Naive thymus-derived CD8-positive, alpha-beta T cell (primary cell): ENCODE data around the gene PALD1. TPM values are rescaled to one million over a fixed set of nuclear protein-coding genes. Genes with fewer than 3 reads are reported as not detected.

Source experiments
- ATAC-seq, 2 donors: fragments of 150-1000 bp; cut with Tn5 transposase in 1 of 2; sonication (Bioruptor Pico), chemical (Tn5 transposase) in 1 of 2; 1 replicate in 1 of 2; 2 replicates in 1 of 2; pipeline ENCODE4 v1.10.0; 2021; ENCODE audit warnings: mild to moderate bottlenecking in 2 of 2, moderate library complexity in 2 of 2
- POLR2A ChIA-PET: fragments of 350-600 bp; sonication (Branson Sonifier 250); formaldehyde crosslinking; loops from one replicate; lab custom pipeline; 2021; ENCODE audit warnings: antibody characterized with exemption; lab: Charles Lee
- DNase-seq, 10 donors: peaks; one replicate each; pipeline versions ENCODE4 v3.0.0 to v3.0.0-alpha.2; 2020 to 2022
- H3K27ac Mint-ChIP-seq, 10 donors: one replicate each; pipeline ENCODE4 v1.8.0; 2020 to 2022; ENCODE audit warnings: mild to moderate bottlenecking in 10 of 10, mixed read lengths in 10 of 10, moderate library complexity in 4 of 10, inconsistent platforms in 1 of 10
- H3K27me3 Mint-ChIP-seq, 5 donors: one replicate each; pipeline ENCODE4 v1.8.0; 2021 to 2022; ENCODE audit warnings: mixed read lengths in 5 of 5
- H3K36me3 Mint-ChIP-seq, 3 donors: one replicate each; pipeline ENCODE4 v1.8.0; 2020 to 2022; ENCODE audit warnings: mixed read lengths in 3 of 3, mild to moderate bottlenecking in 2 of 3, inconsistent platforms in 1 of 3
- H3K4me1 Mint-ChIP-seq, 4 donors: one replicate each; pipeline ENCODE4 v1.8.0; 2021 to 2022; ENCODE audit warnings: mixed read lengths in 4 of 4
- H3K4me3 Mint-ChIP-seq, 10 donors: one replicate each; pipeline ENCODE4 v1.8.0; 2020 to 2022; ENCODE audit warnings: mild to moderate bottlenecking in 10 of 10, mixed read lengths in 10 of 10, moderate library complexity in 6 of 10, inconsistent platforms in 1 of 10
- H3K9me3 Mint-ChIP-seq, 9 donors: one replicate each; pipeline ENCODE4 v1.8.0; 2020 to 2022; ENCODE audit warnings: mixed read lengths in 9 of 9, mild to moderate bottlenecking in 3 of 9, inconsistent platforms in 1 of 9, moderate library complexity in 1 of 9
- polyA plus RNA-seq, 3 donors: library from polyadenylated mRNA; unstranded; fragments of 300-500 nt; fragmentation: Illumina TruSeq; gene quantifications; one replicate each; pipeline ENCODE4 v1.2.3, GENCODE V29; 2021
- total RNA-seq, 8 experiments: library from RNA in 2 of 8; stranded (reverse) in 2 of 8; gene quantifications; one replicate each; pipeline ENCODE4 v1.2.3 and lab custom pipeline; 2021 to 2026

Gene PALD1
- total and polyA plus RNA-seq, 5 experiments from 2014 or later, result 0.27 TPM; not detected in 4

DNA sequence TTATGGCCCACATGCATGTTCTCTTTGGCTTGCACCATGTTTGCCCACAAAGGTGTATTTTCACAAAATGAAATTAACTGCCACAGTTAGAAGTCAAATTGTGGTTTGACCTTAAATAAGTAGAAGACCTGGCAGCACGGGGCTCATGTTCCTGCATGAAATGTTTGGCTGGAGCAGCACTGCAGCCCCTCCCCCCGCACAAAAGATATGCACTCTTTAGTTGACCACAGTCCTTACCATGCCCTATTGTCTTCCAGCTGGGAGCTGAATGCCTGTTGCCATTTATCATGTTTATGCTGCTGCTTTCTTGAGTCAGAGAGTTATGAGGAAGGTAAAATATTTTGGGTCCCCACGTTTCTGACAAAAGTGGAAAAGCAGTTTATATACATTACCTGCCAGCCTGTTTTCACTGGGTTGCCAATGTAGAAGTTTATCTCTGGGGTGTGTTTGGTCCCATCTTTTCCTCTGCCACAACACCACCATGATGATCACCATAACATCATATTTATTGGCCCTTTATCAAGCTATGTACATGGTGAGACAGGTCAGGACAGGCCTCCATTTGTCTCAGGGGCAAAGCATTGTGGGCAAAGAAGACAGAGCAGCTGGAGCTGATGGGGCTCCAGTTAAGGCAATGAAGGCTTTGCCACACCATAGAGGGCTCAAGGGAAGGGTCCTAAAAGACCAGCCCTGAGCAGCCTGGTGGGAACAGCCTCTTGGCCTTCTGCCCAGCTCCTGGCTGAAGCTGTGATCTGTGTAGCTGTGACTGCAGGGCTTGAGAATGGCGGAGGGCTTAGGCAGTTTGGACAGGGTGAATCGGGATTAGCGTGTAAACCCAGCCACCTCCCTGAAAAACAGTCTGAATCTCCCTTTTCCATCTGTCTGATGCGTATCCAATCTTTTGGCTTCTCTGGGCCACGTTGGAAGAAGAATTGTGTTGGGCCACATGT is 118.6 kb downstream of the PALD1 start:
- H3K9me3 Mint-ChIP-seq, result no peaks in the 10 kb centered on the region
- ATAC-seq (no peak), DNase-seq (no peak)
- peaks cover 31 to 88% (median 78%) of the 10 kb centered on the region in 4 donors for H3K4me1 Mint-ChIP-seq
- peaks cover 5 to 49% (median 28%) of the 10 kb centered on the region in 3 donors for H3K36me3 Mint-ChIP-seq
- no peaks in the 10 kb centered on the region for H3K27me3 Mint-ChIP-seq
- peak overlapping the region in 8 of 10 donors; percentile 11 to 68 (median 46) for H3K27ac Mint-ChIP-seq
- POLR2A ChIA-PET, result interaction anchor here (0.6 to 1.0 kb wide), 2 partner anchors 12 to 25 kb away, joined by 4 to 8 read pairs; no protein-coding TSS in a partner anchor
- H3K4me3 Mint-ChIP-seq, result peak overlapping the region in 3 of 10 donors; percentile 18 to 60 (median 30)

DNA sequence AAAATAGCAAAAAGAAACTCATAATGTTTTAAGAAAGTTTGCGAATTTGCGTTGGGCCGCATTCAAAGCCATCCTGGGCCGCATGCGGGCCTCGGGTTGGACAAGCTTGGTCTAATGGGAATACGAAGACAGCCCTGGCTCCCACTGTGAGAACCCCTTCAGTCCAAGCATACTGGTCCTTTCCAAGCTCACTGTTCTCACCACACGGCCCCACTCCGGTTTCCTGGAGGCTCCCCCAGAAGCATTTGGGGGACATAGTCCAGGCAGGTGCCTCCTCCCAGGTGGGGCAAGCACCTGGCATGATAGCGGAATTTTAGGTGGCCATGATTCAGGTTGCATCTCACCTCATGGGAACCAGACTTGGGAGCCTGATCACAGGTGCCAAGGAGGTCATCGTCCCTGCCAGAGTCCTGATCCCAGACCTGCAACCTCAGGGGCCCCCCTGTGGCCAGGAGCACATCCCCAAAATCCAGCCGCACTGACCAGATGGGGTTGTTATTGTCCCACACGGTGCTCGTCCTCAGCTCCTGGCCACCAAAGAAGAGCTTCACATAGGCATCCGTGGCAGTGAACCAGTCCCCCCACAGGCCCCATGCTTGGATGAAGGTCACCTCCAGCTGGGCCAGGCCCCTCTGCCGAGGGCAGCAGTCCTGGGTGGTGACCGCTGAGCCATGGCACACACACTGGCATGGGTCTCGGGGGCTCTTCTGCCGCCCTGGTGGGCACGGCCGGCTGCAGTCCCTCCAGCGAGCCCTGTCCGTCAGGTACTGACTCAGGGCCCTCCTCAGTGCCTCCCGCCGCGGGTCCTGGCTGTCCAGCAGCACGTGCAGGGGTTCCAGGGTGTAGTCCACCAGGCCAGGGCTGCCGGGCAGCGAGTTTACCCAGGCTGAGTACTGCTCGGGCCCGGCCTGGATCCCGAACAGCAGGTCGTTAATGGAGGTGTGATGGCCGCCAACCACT is 119.6 kb downstream of the PALD1 start:
- Mint-ChIP-seq H3K27ac (peak overlapping the region in 5 of 10 donors; percentile 44 to 89 (median 59)), H3K36me3 (peaks cover 5 to 49% (median 29%) of the 10 kb centered on the region in 3 donors), H3K27me3 (no peaks in the 10 kb centered on the region), H3K4me3 (peak overlapping the region in 6 of 10 donors; percentile 15 to 60 (median 41)), H3K4me1 (peaks cover 34 to 88% (median 79%) of the 10 kb centered on the region in 4 donors), H3K9me3 (no peaks in the 10 kb centered on the region)
- DNase-seq, result no peak
- POLR2A ChIA-PET, result interaction anchor here (1.7 kb wide), 1 partner anchor 20 kb away, joined by 4 read pairs; no protein-coding TSS in a partner anchor
- ATAC-seq, result no peak

DNA sequence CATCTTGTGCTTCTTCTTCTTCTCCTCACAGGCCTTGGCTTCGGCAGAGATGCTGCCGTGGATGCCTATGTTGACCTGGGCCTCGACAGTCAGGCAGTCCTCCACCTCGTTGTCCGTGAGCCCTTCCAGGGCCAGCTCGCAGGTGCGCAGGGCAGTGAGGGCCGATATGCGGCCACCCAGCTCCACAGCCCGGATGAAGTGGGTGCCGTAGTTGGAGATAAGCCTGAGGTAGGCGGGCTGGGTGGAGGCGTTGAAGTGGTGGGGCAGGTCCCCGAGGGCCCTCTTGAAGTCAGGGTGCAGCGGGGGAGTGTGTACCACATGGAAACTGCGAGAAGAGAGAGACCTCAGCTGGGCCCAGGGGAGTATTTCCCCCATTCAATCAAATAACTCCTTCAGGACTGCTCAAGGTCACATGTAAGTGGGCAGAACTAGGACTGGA is 120.3 kb downstream of the PALD1 start:
- no peaks in the 10 kb centered on the region for H3K27me3 Mint-ChIP-seq
- no peak for ATAC-seq
- POLR2A ChIA-PET, result interaction anchor here (0.6 to 1.7 kb wide), 2 partner anchors 20 to 1864 kb away, joined by 4 to 5 read pairs; no protein-coding TSS in a partner anchor
- peak overlapping the region in 7 of 10 donors; percentile 59 to 89 (median 73) for H3K27ac Mint-ChIP-seq
- peak overlapping the region; percentile 10 to 99 (median 44) for H3K4me3 Mint-ChIP-seq
- H3K4me1 Mint-ChIP-seq, result peaks cover 38 to 88% (median 84%) of the 10 kb centered on the region in 4 donors
- peaks cover 5 to 49% (median 29%) of the 10 kb centered on the region in 3 donors for H3K36me3 Mint-ChIP-seq
- H3K9me3 Mint-ChIP-seq, result no peaks in the 10 kb centered on the region
- DNase-seq, result no peak

DNA sequence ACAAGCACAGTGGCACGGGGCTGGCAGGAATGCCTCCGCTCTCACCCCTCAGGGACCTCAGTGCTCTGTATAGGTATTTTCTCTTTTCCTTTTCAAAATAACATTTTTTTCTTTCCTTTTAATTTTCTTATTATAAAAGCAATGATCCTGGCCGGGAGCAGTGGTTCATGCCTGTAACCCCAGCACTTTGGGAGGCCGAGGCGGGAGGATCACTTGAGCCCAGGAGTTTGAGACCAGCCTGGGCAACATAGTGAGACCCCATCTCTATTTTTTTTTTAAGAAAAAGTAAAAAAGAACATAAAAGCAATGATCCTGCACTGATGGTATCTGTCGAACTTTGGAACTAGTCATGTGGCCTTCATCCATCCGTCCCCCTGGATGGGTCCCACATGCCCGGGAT is 120.8 kb downstream of the PALD1 start:
- Mint-ChIP-seq H3K36me3 (peaks cover 5 to 49% (median 29%) of the 10 kb centered on the region in 3 donors), H3K27ac (peak overlapping the region in 6 of 10 donors; percentile 26 to 96 (median 73)), H3K4me1 (peaks cover 40 to 91% (median 84%) of the 10 kb centered on the region in 4 donors), H3K4me3 (peak overlapping the region in 8 of 10 donors; percentile 50 to 100 (median 94)), H3K9me3 (no peaks in the 10 kb centered on the region), H3K27me3 (no peaks in the 10 kb centered on the region)
- DNase-seq (no peak), ATAC-seq (no peak)
- POLR2A ChIA-PET, result interaction anchor here (0.6 to 1.7 kb wide), 2 partner anchors 21 to 1864 kb away, joined by 4 to 5 read pairs; no protein-coding TSS in a partner anchor

DNA sequence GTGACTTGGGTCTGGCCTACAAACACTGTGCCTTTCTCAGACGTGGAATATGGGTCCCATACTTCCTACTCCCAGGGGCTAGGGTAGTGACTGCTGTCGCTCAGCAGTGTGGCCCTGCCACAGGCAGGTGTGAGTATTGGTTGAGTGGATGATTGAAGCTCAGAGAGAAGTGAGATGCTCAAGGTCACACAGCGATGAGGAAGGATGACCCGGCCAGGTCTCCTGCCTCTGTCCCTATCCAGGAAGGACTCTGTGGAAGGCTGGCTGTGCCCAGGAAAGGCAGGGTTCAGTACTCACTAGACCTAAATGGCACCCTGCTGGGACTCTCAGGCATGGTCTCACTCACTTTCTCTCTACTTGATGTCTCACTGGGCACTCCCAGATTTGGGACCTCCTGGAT is 121.2 kb downstream of the PALD1 start:
- DNase-seq (no peak), ATAC-seq (no peak)
- POLR2A ChIA-PET, result interaction anchor here (1.7 kb wide), 1 partner anchor 21 kb away, joined by 4 read pairs; no protein-coding TSS in a partner anchor
- Mint-ChIP-seq H3K36me3 (peaks cover 5 to 49% (median 29%) of the 10 kb centered on the region in 3 donors), H3K4me1 (peaks cover 39 to 87% (median 82%) of the 10 kb centered on the region in 4 donors), H3K4me3 (peak overlapping the region; percentile 50 to 100 (median 94)), H3K9me3 (no peaks in the 10 kb centered on the region), H3K27ac (peak overlapping the region in 7 of 10 donors; percentile 26 to 96 (median 69)), H3K27me3 (no peaks in the 10 kb centered on the region)

DNA sequence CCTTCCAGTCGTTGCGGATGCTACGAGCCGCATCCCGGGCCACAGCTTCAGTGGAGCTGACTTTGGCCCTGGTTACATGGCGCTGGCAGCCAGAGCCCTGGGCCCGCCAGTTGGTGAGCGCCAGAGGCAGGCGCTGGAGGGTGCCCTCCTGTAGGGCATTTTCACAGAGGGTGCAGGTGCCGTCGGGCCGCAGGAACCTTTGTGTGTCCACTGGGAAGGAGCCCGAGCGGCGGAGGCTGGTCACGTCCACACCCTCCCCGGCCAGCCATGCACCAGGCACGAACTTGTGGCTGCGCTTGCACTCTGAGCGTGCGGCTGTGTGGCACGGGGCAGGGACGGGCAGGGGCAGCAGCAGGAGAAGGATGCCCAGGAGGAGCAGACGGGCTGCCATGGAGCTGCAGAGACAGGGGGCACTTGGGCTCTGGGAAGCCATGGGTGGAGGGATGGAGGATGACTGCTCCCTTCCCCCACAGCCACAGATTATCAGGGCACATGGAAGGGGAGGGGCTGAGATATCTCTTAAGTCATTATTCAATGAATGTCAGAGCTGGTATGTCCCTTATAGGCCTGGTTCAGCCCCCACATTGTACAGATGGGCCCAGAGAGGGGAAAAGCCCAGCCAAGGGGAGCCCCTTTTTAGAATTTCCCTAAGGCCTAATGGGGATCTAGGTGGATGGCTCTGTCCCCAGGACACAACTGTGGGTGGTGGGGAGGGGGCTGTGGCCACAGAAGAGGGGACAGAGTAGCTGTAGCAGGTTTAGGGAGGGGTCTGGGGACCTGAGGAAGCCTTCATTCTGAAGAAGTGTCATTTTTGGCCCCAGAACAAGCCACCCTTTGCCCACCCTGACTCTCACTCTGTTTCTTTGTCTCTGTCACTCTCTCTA is 122.2 kb downstream of the PALD1 start:
- Mint-ChIP-seq H3K27ac (peak overlapping the region; percentile 56 to 100 (median 88)), H3K4me1 (peaks cover 32 to 78% (median 77%) of the 10 kb centered on the region in 4 donors), H3K4me3 (peak overlapping the region; percentile 89 to 100 (median 99)), H3K9me3 (no peaks in the 10 kb centered on the region), H3K36me3 (peaks cover 5 to 44% (median 29%) of the 10 kb centered on the region in 3 donors), H3K27me3 (no peaks in the 10 kb centered on the region)
- POLR2A ChIA-PET, result interaction anchor here (0.6 to 2.2 kb wide), 3 partner anchors 15 to 25 kb away, joined by 3 to 9 read pairs (median 7); no protein-coding TSS in a partner anchor
- no peak for DNase-seq
- no peak for ATAC-seq

DNA sequence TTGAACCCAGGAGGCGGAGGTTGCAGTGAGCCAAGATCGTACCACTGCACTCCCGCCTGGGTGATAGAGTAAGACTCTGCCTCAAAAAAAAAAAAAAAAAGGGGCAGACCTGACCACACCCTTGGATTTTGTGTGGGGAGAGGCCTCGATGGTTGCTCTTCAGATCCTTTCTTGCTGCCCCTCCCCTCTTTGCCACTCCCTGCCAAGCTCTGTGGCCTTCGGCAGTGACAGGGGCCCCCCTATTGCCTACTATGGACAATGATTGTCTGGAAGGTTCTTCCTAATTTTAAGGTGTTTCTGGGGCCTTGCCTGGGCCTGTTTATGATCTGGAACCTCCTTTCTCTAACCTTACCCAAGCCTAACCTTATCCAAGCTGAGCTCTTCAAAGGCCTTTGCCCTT is 123.2 kb downstream of the PALD1 start:
- POLR2A ChIA-PET, result interaction anchor here (0.6 to 2.2 kb wide), 6 partner anchors 9 to 26 kb away, joined by 3 to 12 read pairs (median 6); no protein-coding TSS in a partner anchor
- H3K9me3 Mint-ChIP-seq, result no peaks in the 10 kb centered on the region
- H3K27me3 Mint-ChIP-seq, result no peaks in the 10 kb centered on the region
- H3K4me1 Mint-ChIP-seq, result peaks cover 29 to 73% (median 69%) of the 10 kb centered on the region in 4 donors
- peak overlapping the region; percentile 96 to 100 (median 98) for H3K27ac Mint-ChIP-seq
- H3K36me3 Mint-ChIP-seq, result peaks cover 5 to 35% (median 23%) of the 10 kb centered on the region in 3 donors
- peak in 1 of 2 donors; percentile 1 for ATAC-seq
- DNase-seq, result peak in 1 of 10 donors; percentile 34
- H3K4me3 Mint-ChIP-seq, result peak overlapping the region; percentile 89 to 100 (median 99)

DNA sequence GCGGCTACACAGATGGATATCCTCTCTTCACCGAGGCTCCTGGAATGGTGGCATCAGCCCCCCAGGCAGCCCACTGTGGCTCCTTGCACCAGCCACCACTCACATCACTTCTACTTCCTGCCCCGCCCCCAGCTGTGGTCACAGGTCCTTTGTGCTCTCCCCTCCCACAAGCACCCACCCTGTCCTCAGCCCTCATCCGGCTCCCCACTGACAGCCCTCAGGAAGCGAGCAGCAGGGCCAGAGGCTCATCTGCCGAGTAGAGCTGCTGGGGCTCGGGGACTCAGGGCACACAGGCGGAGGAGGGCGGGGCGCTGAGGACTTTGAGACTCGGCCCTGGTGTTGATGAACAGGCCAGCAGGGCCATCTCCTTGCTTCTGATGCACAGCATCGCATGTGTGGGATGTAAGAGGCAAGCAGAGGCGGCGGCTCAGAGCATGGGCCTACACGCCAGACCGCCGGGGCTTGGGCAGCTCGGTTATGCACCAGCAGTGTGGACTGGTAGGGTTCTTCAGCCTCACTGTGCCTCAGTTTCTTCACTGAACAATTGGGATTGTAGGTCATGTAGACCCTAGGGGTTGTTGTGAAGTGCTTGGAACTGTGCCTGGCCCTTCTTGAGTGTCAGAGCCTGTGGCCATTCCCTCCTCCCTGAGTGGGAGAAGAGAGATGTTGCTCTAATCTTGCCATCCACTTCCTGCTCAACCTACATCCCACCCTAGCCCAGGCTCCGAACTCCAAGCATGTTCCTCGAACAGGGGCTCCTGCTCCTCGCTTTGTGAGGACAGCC is 124.3 kb downstream of the PALD1 start, which contains the start of gene PRF1:
PRF1 (minus strand) TSS at position 77 of the 784 bp plus-strand sequence. CDS start 1,839 bp downstream, outside the sequence.
- H3K27ac Mint-ChIP-seq, result peak within 1 kb of the TSS; percentile 96 to 100 (median 98)

DNA sequence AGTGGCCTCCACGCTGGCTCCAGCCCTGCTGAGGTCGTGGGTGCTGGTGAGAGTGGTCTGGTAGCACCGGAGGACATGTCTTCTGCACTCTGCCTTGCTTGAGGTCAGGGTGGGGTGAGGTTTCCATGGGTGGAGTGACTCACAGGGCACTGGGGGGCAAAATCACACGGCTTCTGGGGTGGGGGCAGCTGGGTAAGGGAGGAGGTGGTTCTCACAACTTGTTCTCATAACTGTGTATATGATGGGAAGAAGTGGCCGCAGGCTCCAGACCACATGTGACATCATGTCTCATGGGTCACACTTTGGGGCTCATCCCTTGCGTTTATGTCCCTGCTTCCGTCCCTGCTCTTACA is 124.9 kb downstream of the PALD1 start:
- H3K4me1 Mint-ChIP-seq, result peaks cover 34 to 73% (median 70%) of the 10 kb centered on the region in 4 donors
- peak overlapping the region; percentile 89 to 100 (median 99) for H3K4me3 Mint-ChIP-seq
- H3K9me3 Mint-ChIP-seq, result peaks cover 0 to 7% (median 2%) of the 10 kb centered on the region in 9 donors
- H3K36me3 Mint-ChIP-seq, result peaks cover 4 to 19% (median 10%) of the 10 kb centered on the region in 3 donors
- DNase-seq (peak in 3 of 10 donors; percentile 23 to 55 (median 27)), ATAC-seq (no peak)
- H3K27ac Mint-ChIP-seq, result peak overlapping the region; percentile 96 to 100 (median 98)
- POLR2A ChIA-PET, result interaction anchor here (0.6 to 2.1 kb wide), 3 partner anchors 9 to 32 kb away, joined by 3 to 12 read pairs (median 4); no protein-coding TSS in a partner anchor
- no peaks in the 10 kb centered on the region for H3K27me3 Mint-ChIP-seq

More for the DNA sequence above, 124.3 kb downstream of the PALD1 start, which contains the start of gene PRF1:
- no peaks in the 10 kb centered on the region for H3K27me3 Mint-ChIP-seq
- DNase-seq (peak; percentile 63 to 94 (median 86)), ATAC-seq (peak; percentile 93 to 97)
- H3K9me3 Mint-ChIP-seq, result peaks cover 0 to 6% (median 2%) of the 10 kb centered on the region in 9 donors
- H3K4me3 Mint-ChIP-seq, result peak within 1 kb of the TSS; percentile 89 to 100 (median 99)
- H3K36me3 Mint-ChIP-seq, result peaks cover 4 to 23% (median 11%) of the 10 kb centered on the region in 3 donors
- POLR2A ChIA-PET, result interaction anchor here (0.6 to 2.2 kb wide), 9 partner anchors 8 to 434 kb away, joined by 3 to 12 read pairs (median 5); no protein-coding TSS in a partner anchor
- H3K4me1 Mint-ChIP-seq, result peaks cover 34 to 73% (median 70%) of the 10 kb centered on the region in 4 donors
